AG20443 (cell line): Measurements from ENCODE around the gene CREB3L1.
"Not testable (repeated sequence)": the region's sequence is repeated elsewhere in the genome, so short reads cannot be mapped to it uniquely, and the experiment has no call there.

ENCODE experiments used
- DNase-seq: peaks from one replicate; pipeline ENCODE4 v3.0.0; 2012; ENCODE audit warnings: low spot score, mixed read lengths

The CREB3L1 gene

DNA sequence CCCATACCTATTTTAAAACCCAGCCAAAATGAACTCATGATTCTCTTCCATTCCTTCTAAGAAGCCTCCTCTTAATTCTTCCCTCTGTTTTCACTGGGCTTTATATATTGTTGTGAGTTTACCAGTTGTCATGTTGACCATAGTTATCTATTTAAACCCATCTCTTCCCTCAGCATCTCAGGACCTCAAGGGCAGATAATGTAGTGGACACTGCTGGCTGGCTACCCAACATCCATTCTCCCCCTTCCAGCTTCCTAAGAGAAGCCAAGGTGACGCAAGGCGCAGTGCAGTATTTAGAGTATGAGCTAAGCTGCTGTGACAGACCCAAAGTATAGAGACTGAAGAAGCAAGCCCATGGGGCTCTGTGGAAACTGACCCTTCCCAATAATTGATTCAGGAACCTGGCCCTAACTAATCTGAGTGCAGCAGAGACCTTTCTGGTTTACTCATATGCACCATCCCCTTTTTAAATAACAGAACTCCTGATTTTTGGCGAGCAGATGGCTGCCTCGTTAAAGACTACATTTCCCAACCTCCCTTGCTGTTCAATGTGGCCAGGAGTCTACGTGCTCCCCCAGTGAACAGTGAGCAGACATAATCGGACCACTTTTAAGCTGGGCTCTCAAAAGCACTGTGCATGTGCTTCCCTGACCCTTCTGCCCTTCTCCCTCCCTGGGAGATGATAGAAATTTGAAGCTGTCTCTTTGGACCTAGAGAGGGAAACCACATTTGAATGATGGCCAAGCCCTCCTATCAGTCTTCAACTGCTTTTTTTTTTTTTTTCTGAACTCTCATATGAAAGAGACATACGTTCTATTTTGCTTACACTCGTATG is 28.1 kb upstream of the CREB3L1 start:
- peak; percentile 33 for DNase-seq

DNA sequence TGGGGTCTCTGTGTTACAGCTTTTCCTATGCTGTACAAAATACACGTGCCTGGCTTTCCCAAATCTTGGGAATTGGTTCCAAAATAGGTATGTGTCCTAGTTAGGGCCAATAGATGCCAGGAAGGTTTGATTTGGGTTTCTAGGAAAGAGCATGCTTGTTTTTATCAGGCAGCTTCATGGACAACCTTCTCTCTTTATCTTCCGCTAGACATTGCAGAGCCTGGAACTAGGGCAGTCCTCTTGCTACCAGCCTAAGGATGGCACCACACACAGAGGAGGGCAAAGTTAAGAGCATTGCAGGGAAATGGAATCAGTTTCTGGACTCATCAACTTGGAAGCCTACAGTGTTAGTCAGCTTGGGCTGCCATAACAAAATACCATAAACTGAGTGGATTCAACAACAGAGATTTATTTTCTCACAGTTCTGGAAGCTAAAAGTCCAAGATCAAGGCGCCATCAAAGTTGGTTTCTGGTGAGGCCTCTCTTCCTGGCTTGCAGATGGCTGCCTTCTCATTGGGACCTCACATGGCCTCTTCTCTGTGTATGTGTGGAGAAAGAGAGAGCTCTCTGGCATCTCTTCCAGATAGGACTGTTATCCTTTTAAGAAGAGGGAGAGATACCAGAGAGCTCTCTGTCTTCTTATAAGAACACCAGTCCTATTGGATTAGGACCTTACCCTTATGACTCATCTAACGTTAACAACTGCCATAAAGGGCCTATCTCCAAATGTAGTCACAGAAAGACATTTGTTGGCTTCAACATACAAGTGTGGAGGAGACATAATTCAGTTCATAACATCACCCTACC is 27.3 kb upstream of the CREB3L1 start:
- no peak for DNase-seq

DNA sequence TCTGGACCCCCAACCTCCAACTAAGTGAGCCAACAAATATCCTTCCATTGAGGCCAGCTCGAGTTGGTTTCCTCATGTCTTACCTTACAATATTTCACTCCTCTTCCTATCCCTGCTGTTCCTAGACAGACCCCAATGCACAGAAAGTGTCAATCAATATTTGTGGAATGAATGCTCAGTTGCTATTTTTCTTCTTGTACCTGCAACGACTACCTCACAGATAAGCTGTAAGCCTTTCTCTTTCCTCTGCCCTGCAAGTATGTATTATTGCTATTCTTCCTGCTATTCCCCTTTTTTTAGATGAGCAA is 26.8 kb upstream of the CREB3L1 start:
- no peak for DNase-seq

DNA sequence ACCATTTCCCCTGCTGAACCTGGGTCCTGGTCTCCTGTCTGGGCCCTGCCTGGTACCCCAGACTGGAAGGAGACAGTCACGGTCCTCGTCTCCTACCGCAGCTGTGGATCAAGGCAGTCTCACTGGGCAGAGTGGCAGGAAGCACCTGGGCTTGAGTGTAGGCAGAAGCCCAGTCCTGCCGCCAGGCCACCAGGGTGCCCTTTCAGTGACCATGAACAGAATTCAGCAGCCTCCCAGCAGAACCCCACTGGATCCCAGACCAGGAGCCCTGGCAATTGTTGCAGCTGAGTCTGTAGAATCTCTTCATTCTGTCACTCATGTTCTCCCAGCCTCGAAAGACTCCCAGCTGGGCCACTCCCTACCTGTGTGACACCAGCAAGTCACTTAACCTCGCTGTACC is 25.5 kb upstream of the CREB3L1 start:
- no peak for DNase-seq

DNA sequence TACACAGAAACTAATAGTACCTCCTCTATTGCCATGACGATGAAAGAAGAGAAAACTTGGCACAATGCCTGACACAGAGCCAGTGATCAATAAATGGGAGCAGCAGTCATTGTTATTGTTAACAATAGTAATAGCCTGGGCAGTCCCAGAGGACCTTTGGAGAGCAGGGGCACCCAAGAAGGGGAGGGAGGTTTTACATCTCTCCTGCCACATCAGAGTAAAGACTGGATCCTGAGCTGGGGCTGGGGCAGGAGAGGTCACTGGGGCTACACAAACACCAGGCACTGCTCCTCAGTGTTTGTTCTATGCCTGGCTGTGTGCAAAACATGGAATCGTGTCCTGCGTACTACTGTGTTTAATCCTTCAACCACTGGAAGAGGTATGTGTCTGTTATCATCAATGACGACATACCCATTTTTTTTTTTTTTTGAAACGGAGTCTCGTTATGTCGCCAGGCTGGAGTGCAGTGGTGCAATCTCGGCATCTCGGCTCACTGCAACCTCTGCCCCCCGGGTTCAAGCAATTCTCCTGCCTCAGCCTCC is 25.0 kb upstream of the CREB3L1 start:
- DNase-seq, result no peak

DNA sequence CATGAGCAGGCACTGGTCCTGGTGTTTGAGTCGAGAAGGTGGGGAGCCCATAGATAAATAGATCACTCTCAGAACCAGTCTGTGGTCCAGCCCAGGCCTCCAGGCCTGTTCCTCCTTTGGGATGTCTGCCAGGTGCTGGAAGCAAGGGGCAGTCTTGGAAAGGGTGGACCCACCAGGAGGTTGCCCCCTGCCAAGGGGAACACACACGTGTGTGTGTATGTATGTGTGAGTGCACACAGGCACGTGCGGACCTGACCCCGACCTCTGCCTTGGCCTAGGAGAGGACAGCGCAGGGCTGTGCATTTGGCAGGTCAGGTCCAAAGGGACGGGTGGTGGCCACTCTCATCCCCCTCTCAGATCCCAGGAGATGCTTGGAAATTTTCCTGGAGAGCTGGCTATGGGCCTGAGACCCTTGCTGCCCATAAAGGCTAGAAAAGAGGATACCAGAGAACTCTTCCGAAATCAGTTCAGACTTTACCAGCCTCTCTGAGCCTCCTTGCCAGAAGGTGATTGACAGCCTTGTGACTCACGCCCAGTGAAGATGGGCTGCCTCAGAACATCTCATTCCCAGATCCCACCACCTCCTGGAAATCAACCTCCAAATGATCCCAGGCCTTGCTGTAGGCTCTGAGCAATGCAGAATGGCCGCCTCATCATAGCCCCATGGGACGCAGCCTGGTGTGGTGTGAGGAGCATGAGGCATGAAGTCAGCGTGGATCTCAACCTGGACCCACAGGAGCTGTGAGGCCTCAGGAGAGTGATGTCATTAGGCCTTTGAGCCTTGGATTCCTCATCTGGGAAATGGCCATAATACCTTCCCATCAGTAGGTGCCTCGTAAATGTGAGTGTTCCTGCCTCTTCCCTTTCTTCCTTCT is 24.0 kb upstream of the CREB3L1 start:
- DNase-seq, result no peak

DNA sequence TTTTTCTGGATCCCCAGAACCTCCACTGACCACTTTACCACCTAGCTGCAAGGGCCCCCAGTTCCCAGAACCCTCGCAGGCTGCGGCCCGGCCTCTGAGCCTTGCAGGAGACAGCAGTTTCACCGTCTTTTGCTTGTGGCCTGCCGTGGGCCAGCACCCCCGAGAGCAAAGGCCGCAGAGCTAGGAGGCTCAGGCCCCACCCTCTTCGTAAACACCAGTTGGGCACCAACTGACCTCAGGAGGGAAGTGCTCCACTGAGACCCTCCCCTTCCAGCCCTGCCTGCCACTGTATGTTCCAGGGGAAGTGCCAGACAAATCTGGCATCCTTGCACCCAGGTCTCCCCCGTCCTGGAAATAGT is 23.4 kb upstream of the CREB3L1 start:
- DNase-seq, result no peak

DNA sequence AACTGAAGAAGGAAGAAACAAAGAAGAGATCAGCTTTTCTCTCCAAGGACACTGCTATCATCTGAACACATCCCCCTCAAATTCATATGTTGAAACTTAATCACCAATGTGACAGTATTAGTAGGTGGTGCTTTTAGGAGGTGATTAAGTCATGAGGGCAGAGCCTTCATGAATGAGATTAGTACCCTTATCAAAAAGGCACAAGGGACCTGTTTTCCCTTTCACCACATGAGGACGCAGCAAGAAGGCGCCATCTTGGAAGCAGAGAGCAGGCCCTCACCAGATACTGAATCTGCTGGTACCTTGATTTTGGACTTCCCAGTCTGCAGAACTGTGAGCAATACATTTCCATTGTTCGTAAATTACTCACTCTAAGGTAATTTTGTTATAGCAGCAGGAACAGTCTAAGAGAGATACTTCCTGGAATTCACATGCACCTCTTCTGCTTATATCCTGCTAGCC is 20.9 kb upstream of the CREB3L1 start:
- DNase-seq, result no peak

DNA sequence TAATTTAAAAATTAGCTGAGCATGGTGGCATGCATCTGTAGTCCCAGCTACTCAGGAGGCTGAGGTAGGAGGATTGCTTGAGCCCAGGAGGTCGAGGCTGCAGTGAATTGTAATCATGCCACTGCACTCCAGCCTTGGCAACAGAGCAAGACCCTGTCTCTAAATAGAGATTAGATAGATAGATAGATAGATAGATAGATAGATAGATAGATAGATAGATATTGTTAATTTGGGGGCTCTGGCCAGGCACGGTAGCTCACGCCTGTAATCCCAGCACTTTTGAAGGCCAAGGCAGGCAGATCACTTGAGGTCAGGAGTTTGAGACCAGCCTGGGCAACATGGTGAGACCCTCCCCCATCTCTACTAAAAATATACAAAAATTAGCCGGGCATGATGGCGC is 18.1 kb upstream of the CREB3L1 start:
- not testable (repeated sequence) for DNase-seq

DNA sequence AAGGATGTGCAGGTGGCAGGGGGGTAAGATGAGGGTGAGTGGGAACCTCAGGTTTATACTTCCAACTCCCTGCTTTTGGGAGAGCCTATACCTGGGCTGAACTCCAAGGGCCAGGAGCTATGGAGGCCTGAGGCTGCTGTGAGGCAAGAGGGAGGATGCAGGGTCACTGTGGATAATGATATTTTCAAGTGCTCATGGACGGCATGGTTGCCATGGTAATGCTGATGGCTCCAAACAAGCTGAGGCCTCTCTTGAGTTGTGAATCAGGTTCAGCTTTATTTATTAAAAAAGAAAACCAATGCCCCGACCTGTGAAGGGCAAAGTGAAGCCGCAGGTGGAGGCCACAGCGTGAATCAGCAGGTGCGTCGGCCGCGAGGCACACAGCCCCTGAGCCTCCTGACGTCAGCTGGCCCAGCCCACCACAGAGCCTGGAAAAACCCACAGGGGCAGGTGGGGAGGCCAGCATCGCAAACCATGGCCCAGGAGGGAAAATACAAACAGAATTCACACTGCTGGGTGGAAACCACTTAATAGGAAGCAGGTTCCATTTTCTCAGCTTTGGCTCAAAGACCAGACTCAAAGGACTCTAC is 17.4 kb upstream of the CREB3L1 start:
- no peak for DNase-seq

DNA sequence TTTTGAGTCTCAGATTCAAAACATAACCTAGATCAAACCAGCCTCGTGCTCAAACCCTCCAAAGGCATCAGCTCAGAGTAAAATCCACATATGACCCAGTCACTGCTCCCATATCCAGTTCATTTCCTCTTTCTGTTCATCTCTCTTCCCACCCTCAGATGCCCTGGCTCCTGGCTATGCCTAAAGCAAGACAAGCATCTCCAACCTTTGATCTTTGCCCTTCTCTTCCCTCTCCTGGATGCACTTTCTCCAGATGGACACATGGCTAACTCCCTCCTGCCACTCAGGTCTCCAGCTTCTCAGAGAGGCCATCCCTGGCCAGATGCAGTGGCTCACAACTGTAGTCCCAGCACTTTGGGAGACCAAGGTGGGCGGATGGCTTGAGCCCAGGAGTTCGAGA is 14.3 kb upstream of the CREB3L1 start:
- no peak for DNase-seq

DNA sequence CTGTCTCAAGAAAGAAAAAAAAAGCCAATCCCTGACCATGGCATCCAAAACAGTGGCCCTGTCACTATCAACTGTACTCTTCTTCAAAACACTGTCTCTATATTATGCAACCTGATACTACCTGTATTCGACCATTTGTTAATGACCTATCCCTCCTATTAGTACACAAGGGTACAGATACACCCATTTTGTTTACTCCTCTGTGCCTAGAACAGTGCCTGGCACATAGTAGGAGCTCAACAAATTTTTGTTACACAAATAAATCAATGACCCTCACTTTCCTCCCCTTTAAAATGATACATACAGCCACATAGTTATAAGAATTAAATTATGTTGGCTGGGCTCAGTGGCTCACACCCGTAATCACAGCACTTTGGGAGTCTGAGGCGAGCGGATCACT is 13.4 kb upstream of the CREB3L1 start:
- DNase-seq, result no peak

DNA sequence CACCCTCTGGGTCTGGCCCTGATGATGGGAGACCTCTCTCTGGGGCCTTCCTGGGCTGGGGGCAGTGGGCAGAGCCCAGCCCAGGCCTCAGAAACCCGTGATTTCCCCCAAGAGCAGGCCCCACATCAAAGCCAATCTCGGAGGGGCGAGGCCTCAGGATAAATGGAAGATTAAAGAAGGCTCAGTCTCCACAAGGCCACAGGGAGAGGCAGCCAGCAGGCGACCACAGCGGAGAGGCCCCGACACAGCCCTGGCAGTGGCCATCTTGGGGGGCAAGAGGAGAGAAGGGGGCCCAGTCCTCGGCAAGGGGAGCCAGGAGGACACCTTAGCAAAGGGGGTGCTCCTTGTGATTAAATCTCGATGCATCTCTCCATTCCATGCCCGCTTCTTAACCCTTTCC is 12.5 kb upstream of the CREB3L1 start:
- no peak for DNase-seq

DNA sequence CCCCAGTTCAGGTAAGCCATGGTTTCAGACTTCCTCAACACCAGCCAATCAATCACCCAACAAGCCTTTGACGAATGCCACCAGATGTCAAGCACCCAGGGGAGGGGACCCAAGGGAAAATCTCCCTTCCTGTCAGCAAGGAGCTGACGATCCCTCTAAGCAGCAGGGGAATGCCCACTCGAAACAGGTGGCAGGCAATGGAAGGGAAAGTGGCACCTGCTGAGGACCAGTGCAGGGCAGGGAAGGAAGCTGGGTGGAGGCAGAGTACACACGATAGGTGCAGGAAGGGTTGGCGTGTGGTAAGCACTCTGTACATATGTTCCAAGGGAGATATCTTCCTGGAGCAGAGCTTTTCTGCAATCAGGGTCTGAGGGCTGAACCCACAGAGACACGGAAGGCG is 11.7 kb upstream of the CREB3L1 start:
- DNase-seq, result no peak

DNA sequence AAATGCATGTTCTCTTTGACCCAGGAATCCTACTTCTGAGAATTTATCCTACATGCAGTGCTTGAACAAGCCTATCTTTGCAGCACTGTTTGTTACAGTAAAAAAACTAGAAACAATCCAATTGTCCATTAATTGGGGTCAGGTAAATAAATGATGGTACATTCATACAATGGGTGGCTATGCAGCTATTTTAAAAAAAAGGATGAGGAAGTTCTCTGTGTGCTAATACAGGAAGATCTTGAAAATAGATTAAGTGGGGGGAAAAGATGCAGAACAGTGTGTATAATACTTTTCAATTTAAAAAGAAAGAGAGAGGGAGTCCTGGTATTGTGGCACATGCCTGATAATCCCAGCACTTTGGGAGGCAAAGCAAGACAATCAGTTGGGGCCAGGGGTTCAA is 9.5 kb upstream of the CREB3L1 start:
- DNase-seq, result no peak

DNA sequence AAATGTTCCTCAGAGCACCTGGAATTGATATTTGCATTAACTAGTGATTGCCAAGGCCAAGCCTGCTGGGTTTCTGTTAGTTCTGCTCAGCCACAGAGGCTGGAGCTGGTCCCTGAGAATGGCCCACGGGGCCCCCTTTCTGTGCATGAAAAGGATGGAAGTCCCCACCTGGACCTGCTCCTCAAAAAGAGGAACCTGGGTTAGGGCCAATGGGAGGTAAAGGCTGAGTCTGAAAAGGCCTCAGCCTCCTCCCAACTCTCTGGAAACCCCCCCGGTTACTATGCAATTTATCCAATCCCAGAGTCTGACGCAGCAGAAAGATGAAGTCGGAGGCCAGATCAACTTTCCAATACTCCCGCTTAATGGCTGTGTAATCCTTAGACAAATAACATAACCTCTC is 6.8 kb upstream of the CREB3L1 start:
- no peak for DNase-seq

DNA sequence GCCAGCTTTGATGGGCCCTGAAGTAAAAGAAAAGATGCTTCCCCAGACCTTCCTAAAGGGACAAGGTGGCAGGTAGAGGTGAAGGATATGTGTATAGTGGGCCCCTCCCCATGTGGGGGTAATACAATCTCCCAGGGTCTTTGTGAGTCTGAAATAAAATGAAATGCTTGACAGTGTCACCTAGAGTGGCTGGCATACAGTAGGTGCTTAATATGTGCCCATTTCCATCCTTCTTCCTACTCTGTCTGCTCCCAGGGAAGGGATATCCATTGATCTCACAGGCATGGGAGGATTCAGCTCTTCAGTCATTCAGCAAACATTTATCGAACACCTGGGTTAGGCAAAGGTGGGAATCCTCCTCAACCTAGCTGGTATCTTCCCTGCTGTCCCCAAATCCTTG is 6.1 kb upstream of the CREB3L1 start:
- no peak for DNase-seq

DNA sequence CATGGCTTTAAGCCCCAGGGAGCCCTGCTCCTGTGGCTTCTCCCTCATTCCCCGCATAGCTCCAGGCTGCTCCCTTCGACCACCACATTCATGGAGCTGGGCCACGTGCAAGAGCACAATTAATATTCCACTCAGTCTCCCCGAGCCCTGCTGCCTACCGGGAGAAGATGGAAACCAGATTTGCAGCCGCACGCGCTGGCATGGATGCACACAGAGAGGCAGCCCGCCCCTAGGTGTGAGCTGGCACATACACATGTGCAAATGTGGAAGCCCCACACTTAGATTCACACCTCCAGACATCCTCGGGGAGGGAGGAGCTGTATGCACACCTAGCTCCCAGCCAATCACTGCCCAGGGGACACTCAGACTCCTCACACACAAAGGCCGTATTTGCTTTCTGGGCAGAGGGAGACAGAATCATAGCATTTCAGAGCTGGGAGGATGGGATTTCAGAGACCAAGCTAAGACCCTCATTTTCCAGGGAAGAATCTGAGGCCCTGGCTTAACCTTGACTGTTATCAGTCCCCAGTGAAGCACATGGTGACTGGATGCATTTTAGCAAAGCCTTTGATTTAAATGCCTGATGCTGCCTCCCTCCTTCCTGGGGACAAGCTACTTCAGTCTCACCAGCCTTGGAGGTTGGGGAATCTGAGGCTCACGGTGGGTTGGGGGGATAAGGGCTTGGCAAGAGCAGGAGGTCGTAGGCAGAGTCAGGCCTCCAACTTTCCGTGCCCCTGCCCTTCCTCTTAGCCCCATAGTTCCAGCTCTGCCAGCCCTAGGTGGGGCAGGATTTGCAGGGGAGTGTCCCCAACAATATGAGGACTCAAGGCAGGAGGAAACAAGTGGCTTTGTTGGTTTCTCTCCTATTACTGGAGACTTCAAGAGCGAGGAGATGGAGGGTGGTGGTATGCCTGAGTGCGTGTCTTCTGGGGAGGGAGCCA is 5.3 kb upstream of the CREB3L1 start:
- peak; percentile 37 for DNase-seq

DNA sequence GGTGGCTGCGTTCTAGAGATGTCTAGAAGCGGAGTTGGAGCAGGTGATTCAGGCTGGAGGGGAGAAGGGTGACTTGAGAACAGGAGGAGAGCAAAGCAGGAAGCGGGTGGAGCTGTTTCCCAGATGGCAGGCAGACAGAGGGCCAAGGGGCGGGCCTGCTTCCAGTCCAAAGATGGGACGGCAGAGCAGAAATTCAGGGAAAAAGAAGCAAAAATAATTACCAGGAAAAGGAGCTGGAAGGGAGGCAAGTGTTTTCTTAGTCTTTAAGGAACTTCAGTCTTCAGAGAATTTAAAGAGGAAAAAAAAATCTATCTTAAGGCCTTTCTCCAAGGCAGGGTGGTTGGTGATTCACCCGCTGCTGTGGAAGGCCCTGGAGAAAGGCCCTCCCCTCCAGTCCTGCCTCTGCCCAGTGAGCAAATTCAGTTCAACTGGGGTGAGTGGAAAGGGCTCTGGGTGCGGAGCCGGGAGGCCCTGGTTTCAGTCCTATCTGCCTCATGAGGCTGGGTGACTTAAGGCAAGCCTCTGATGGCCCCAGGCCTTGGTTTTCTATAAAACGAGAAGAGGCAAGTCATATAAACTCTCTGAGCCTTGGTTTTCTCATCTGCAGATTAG is 4.5 kb upstream of the CREB3L1 start:
- DNase-seq, result peak; percentile 84

DNA sequence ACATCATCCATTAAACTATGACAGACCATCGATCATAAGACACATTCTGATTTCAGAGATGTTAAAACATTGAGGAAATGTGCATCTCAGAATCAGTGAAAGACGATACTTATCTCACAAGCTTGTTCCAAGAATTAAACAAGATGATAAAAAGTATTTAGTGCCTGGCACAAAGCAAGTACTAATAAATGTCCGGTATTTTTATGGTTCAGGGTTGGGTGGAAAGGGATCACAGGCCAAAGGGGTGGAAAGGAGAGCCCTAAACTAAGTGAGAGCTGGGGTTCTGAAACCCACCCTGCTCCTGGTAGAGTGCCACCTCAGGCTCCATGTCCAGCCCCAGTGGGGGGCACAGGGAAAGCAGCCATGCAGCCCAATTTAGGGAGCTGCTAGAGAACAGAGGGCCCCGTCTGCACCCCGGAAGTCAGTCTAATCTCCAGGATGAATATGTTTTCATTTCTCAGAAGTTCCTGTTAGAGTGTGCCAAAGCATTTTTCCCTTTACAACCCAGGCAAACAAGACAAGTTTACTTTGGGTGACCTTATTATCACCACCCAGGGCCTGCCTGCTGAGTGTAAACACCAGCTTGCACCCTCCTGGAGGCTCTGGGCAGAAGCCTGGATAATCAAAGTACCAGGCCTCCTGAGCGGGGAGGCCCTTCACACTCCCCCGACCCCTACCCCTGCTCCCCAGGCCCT is 3.8 kb upstream of the CREB3L1 start:
- DNase-seq, result no peak
